ENCODE measurements around the gene OSM.

Gene OSM

GRCh38 chr22:30266445-30267381 lies at the start of gene OSM:
OSM (minus strand) TSS chr22:30266851; CDS start chr22:30266799, 52 bp downstream.
- POLR2A ChIA-PET = no interaction called here
- CTCF ChIA-PET = interaction anchor here (0.6 to 2.6 kb wide), 7 partner anchors 7 to 121 kb away, joined by 3 to 14 read pairs (median 5); partner anchors contain the start of genes CASTOR1 and RNF215
- no peak within 1 kb of the TSS for H3K4me3 ChIP-seq (ENCODE audit: low read depth, low read length)
- DNase-seq (ENCODE audit: low read depth, low spot score) = no peak
- TF ChIP-seq CTCF (IDR thresholded peaks at IDR 0.05; ENCODE audit: insufficient read depth, low read length, missing control alignments) = no peak

GRCh38 chr22:30315962-30316576 lies 49.4 kb upstream of the OSM start:
- TF ChIP-seq CTCF (IDR thresholded peaks at IDR 0.05; ENCODE audit: insufficient read depth, low read length, missing control alignments) = no peak
- no peak overlapping the region for H3K4me3 ChIP-seq (ENCODE audit: low read depth, low read length)
- ChIA-PET POLR2A (no interaction called here), CTCF (interaction anchor here (1.1 kb wide), 1 partner anchor 208 kb away, joined by 4 read pairs; no protein-coding TSS in a partner anchor)
- no peak for DNase-seq (ENCODE audit: low read depth, low spot score)

- POLR2A ChIA-PET = no interaction called here
- CTCF ChIA-PET = interaction anchor here (0.5 to 4.7 kb wide), 2 partner anchors 26 to 45 kb away, joined by 3 to 25 read pairs; partner anchors contain the start of gene CASTOR1
- H3K4me3 ChIP-seq (ENCODE audit: low read depth, low read length) = no peak overlapping the region
- no peak for DNase-seq (ENCODE audit: low read depth, low spot score)
- no peak for TF ChIP-seq CTCF (IDR thresholded peaks at IDR 0.05; ENCODE audit: insufficient read depth, low read length, missing control alignments)
Observed at GRCh38 chr22:30314915-30315314, 48.3 kb upstream of the OSM start.

GRCh38 chr22:30313527-30314363 lies 47.1 kb upstream of the OSM start:
- no peak for TF ChIP-seq CTCF (IDR thresholded peaks at IDR 0.05; ENCODE audit: insufficient read depth, low read length, missing control alignments)
- ChIA-PET POLR2A (interaction anchor here (1.7 kb wide), 1 partner anchor 43 kb away, joined by 8 read pairs; the partner anchor contains the start of genes CCDC157 and SF3A1), CTCF (interaction anchor here (0.6 to 4.7 kb wide), 6 partner anchors 7 to 224 kb away, joined by 3 to 25 read pairs (median 4); partner anchors contain the start of gene CASTOR1)
- no peak for DNase-seq (ENCODE audit: low read depth, low spot score)
- no peak overlapping the region for H3K4me3 ChIP-seq (ENCODE audit: low read depth, low read length)

GRCh38 chr22:30312053-30312452 lies 45.4 kb upstream of the OSM start:
- TF ChIP-seq CTCF (IDR thresholded peaks at IDR 0.05; ENCODE audit: insufficient read depth, low read length, missing control alignments) = no peak
- POLR2A ChIA-PET = interaction anchor here (0.6 to 1.9 kb wide), 6 partner anchors 9 to 73 kb away, joined by 3 to 8 read pairs (median 4); partner anchors contain the start of genes CCDC157, SF3A1 and TBC1D10A
- no peak for DNase-seq (ENCODE audit: low read depth, low spot score)
- CTCF ChIA-PET = interaction anchor here (1.2 to 4.7 kb wide), 7 partner anchors 9 to 204 kb away, joined by 3 to 25 read pairs (median 4); partner anchors contain the start of gene CASTOR1
- H3K4me3 ChIP-seq (ENCODE audit: low read depth, low read length) = no peak overlapping the region
